HepG2 (cell line): ENCODE measurements around the gene SMARCAD1. TPM values are rescaled to one million over a fixed set of nuclear protein-coding genes. Genes with fewer than 3 reads are reported as not detected.

Experiments
- BRD4 ChIP-seq: sonication (generic); formaldehyde crosslinking; IDR thresholded peaks from 2 replicates; pipeline ENCODE4 v1.4.0; 2020; ENCODE audit warnings: missing genetic modification reagents
- GTF3A ChIP-seq: sonication (generic); formaldehyde crosslinking; conservative IDR thresholded peaks from 2 replicates; pipeline ENCODE4 v1.4.0; 2020; ENCODE audit warnings: mild to moderate bottlenecking, missing genetic modification reagents
- HOXA3 ChIP-seq: sonication (generic); formaldehyde crosslinking; IDR thresholded peaks from 2 replicates; pipeline ENCODE4 v1.5.0; 2020; ENCODE audit warnings: missing genetic modification reagents
- KMT2A ChIP-seq: sonication (generic); formaldehyde crosslinking; IDR thresholded peaks from 2 replicates; pipeline ENCODE4 v1.4.0; 2020; ENCODE audit warnings: missing genetic modification reagents
- NBN ChIP-seq: fragments of 450-650 bp; conservative IDR thresholded peaks from 2 replicates; pipeline ENCODE4 v1.6.1; 2017
- NR1H2 ChIP-seq: sonication (generic); formaldehyde crosslinking; IDR thresholded peaks from 2 replicates; pipeline ENCODE4 v1.8.1; 2022; ENCODE audit warnings: low read depth, missing genetic modification reagents, borderline replicate concordance
- PRMT3 ChIP-seq: sonication (generic); formaldehyde crosslinking; IDR thresholded peaks from 2 replicates; pipeline ENCODE4 v1.8.1; 2022; ENCODE audit warnings: low read depth, mild to moderate bottlenecking, moderate library complexity, missing genetic modification reagents, borderline replicate concordance
- RBFOX2 ChIP-seq: fragments of 200-400 bp; formaldehyde crosslinking; IDR thresholded peaks from 2 replicates; pipeline ENCODE4 v1.6.1; 2017; ENCODE audit warnings: low read depth, mild to moderate bottlenecking, low read length
- REPIN1 ChIP-seq: sonication (generic); formaldehyde crosslinking; IDR thresholded peaks from 2 replicates; pipeline ENCODE4 v1.8.0; 2022; ENCODE audit warnings: missing genetic modification reagents, low read depth, mild to moderate bottlenecking, borderline replicate concordance
- ZMAT3 ChIP-seq: sonication (generic); formaldehyde crosslinking; conservative IDR thresholded peaks from 2 replicates; pipeline ENCODE4 v1.7.0; 2021; ENCODE audit warnings: missing genetic modification reagents
- ZNF264 ChIP-seq: sonication (generic); formaldehyde crosslinking; IDR thresholded peaks from 2 replicates; pipeline ENCODE4 v1.4.0; 2020; ENCODE audit warnings: missing genetic modification reagents
- ZNF335 ChIP-seq: sonication (generic); formaldehyde crosslinking; IDR thresholded peaks from 2 replicates; pipeline ENCODE4 v1.4.0; 2020; ENCODE audit warnings: missing genetic modification reagents
- ZNF441 ChIP-seq: sonication (generic); formaldehyde crosslinking; IDR thresholded peaks from 2 replicates; pipeline ENCODE4 v1.7.0; 2021; ENCODE audit warnings: missing genetic modification reagents, borderline replicate concordance
- ZNF552 ChIP-seq: sonication (generic); formaldehyde crosslinking; IDR thresholded peaks from 2 replicates; pipeline ENCODE4 v1.9.0; 2022; ENCODE audit warnings: missing genetic modification reagents, mild to moderate bottlenecking, borderline replicate concordance
- ZNF562 ChIP-seq: sonication (generic); formaldehyde crosslinking; IDR thresholded peaks from 2 replicates; pipeline ENCODE4 v1.8.0; 2022; ENCODE audit warnings: missing genetic modification reagents, borderline replicate concordance
- ZNF775 ChIP-seq: sonication (generic); formaldehyde crosslinking; IDR thresholded peaks from 2 replicates; pipeline ENCODE4 v1.4.0; 2020; ENCODE audit warnings: missing genetic modification reagents, mild to moderate bottlenecking, moderate library complexity, borderline replicate concordance
- ZSCAN29 ChIP-seq: sonication (generic); formaldehyde crosslinking; conservative IDR thresholded peaks from 2 replicates; pipeline ENCODE4 v1.4.0; 2020; ENCODE audit warnings: mild to moderate bottlenecking, missing genetic modification reagents
- polyA plus RNA-seq, 8 experiments: library from polyadenylated mRNA; depleted of rRNA in 3 of 8; stranded (reverse) in 7 of 8; unstranded in 1 of 8; fragments of >200 nt; fragmentation: Illumina TruSeq in 4 of 8; extraction: Trizol in 4 of 8; gene quantifications; 2 replicates each; pipeline versions ENCODE4 v1.2.1 to v1.2.3, GENCODE V29; 2011 to 2016; ENCODE audit warnings: low read depth in 4 of 8, missing spikeins in 1 of 8, mixed read lengths in 1 of 8; ENCODE audit not compliant: insufficient read depth in 1 of 8
- total RNA-seq, 5 experiments: library from RNA; depleted of rRNA; stranded (reverse); fragments of >200 nt; fragmentation: Illumina TruSeq; extraction: Trizol; gene quantifications; 2 replicates each; pipeline ENCODE4 v1.2.3, GENCODE V29; 2016; ENCODE audit warnings: low read depth in 1 of 5
- TF ChIP-seq, protein P1 (sequence below), 2 experiments: sonication (generic) in 1 of 2; formaldehyde crosslinking in 1 of 2; IDR thresholded peaks; 2 replicates each; pipeline versions ENCODE4 v1.4.0 to v1.6.1; 2016 to 2020; ENCODE audit warnings: borderline replicate concordance in 1 of 2, low read depth in 1 of 2, mild to moderate bottlenecking in 1 of 2, missing genetic modification reagents in 1 of 2
- TF ChIP-seq, protein P2 (sequence below): sonication (generic); formaldehyde crosslinking; conservative IDR thresholded peaks from 2 replicates; pipeline ENCODE4 v1.8.0; 2022; ENCODE audit warnings: missing genetic modification reagents
- TF ChIP-seq, protein P3 (sequence below): sonication (generic); formaldehyde crosslinking; IDR thresholded peaks from 2 replicates; pipeline ENCODE4 v1.5.0; 2020; ENCODE audit warnings: missing genetic modification reagents
- TF ChIP-seq, protein P4 (sequence below): sonication (generic); formaldehyde crosslinking; IDR thresholded peaks from 2 replicates; pipeline ENCODE4 v1.4.0; 2020; ENCODE audit warnings: missing genetic modification reagents

The SMARCAD1 gene
- total and polyA plus RNA-seq, 2 of the 13 experiments (the other 11 are each of a cell fraction or from before 2014, with no cell fraction given), result 18.2 to 35.9 TPM

DNA sequence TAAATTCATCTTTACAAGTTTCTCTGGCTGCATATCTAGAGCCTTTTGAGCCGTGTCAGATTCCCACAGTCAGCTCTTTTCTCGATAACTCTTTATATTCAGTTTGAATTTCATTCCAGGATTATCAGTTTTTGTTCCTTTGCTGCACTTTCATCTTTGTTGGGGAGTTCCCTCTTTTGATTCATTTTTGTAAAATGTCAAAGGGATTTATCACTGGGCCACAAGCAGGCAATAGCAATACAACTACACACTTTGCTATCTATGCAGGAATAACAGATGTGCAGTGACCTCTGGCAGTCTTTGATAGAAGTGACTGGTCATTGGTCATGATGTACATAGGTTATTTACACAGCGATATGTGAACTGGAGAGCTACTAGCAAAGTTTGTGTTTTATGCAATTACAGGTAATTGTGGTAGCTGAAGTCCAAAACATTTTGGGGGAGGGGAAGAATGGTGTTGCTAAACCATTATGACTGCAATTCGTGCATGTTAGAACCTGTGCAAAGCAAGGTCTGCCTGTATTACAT is 91.1 kb downstream of the SMARCAD1 start (continued):
- TF ChIP-seq ZNF335 (CRISPR knock-in tag) (no peak), NBN (no peak), ZSCAN29 (CRISPR knock-in tag) (no peak; the same call in 1 of the 2 replicates), BRD4 (CRISPR knock-in tag) (no peak), ZNF775 (no peak), ZNF264 (CRISPR knock-in tag) (0 out of 2 replicates have a peak, but pooled peaks have one; percentile 29), ZNF441 (CRISPR knock-in tag) (no peak), REPIN1 (CRISPR knock-in tag) (0 out of 2 replicates have a peak, but pooled peaks have one; percentile 52), ZMAT3 (CRISPR knock-in tag) (no peak), RBFOX2 (no peak), NR1H2 (CRISPR knock-in tag) (no peak), ZNF562 (no peak), ZNF552 (CRISPR knock-in tag) (no peak), GTF3A (no peak), HOXA3 (no peak; the same call in 1 of the 2 replicates), KMT2A (no peak), PRMT3 (CRISPR knock-in tag) (no peak)
- TF ChIP-seq, protein P1, sequence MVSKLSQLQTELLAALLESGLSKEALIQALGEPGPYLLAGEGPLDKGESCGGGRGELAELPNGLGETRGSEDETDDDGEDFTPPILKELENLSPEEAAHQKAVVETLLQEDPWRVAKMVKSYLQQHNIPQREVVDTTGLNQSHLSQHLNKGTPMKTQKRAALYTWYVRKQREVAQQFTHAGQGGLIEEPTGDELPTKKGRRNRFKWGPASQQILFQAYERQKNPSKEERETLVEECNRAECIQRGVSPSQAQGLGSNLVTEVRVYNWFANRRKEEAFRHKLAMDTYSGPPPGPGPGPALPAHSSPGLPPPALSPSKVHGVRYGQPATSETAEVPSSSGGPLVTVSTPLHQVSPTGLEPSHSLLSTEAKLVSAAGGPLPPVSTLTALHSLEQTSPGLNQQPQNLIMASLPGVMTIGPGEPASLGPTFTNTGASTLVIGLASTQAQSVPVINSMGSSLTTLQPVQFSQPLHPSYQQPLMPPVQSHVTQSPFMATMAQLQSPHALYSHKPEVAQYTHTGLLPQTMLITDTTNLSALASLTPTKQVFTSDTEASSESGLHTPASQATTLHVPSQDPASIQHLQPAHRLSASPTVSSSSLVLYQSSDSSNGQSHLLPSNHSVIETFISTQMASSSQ (IDR thresholded peaks at IDR 0.05; ENCODE audit: low read depth), result no peak
- TF ChIP-seq, protein P1 (CRISPR knock-in tag; IDR thresholded peaks at IDR 0.05; ENCODE audit: borderline replicate concordance), result no peak; the same call in 1 of the 2 replicates
- TF ChIP-seq, protein P2, sequence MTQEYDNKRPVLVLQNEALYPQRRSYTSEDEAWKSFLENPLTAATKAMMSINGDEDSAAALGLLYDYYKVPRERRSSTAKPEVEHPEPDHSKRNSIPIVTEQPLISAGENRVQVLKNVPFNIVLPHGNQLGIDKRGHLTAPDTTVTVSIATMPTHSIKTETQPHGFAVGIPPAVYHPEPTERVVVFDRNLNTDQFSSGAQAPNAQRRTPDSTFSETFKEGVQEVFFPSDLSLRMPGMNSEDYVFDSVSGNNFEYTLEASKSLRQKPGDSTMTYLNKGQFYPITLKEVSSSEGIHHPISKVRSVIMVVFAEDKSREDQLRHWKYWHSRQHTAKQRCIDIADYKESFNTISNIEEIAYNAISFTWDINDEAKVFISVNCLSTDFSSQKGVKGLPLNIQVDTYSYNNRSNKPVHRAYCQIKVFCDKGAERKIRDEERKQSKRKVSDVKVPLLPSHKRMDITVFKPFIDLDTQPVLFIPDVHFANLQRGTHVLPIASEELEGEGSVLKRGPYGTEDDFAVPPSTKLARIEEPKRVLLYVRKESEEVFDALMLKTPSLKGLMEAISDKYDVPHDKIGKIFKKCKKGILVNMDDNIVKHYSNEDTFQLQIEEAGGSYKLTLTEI (CRISPR knock-in tag), result no peak
- TF ChIP-seq, protein P3, sequence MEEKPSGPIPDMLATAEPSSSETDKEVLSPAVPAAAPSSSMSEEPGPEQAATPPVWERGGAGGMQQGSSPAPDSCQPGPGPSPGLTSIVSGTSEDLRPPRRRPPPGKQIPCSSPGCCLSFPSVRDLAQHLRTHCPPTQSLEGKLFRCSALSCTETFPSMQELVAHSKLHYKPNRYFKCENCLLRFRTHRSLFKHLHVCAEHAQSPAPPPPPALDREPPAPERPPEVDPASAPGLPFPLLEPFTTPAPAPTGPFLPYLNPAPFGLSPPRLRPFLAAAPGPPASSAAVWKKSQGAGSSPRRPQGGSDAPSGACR (CRISPR knock-in tag), result no peak
- TF ChIP-seq, protein P4, sequence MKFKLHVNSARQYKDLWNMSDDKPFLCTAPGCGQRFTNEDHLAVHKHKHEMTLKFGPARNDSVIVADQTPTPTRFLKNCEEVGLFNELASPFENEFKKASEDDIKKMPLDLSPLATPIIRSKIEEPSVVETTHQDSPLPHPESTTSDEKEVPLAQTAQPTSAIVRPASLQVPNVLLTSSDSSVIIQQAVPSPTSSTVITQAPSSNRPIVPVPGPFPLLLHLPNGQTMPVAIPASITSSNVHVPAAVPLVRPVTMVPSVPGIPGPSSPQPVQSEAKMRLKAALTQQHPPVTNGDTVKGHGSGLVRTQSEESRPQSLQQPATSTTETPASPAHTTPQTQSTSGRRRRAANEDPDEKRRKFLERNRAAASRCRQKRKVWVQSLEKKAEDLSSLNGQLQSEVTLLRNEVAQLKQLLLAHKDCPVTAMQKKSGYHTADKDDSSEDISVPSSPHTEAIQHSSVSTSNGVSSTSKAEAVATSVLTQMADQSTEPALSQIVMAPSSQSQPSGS (CRISPR knock-in tag), result peak; percentile 41; the same call in 1 of the 2 replicates
